Measurements from ENCODE around the gene SCTR.

GRCh38 chr2:119491776-119492525, 32.3 kb downstream of the SCTR start:
- no peak for TF ChIP-seq POLR2A (IDR thresholded peaks at IDR 0.05)
- TF ChIP-seq CTCF (IDR thresholded peaks at IDR 0.05), result no peak

Measured in heart left ventricle (tissue), 13 donors.